GM19397 (cell line): ENCODE measurements around the gene G6PC1.
"Not testable (repeated sequence)": the region's sequence is repeated elsewhere in the genome, so short reads cannot be mapped to it uniquely, and the experiment has no call there.

Experiments
- ATAC-seq: cut with Tn5 transposase; IDR thresholded peaks from one replicate; pipeline ENCODE4 v1.9.1; 2021; ENCODE audit warnings: mild to moderate bottlenecking, moderate library complexity; ENCODE audit not compliant: unreplicated experiment

The G6PC1 gene

GRCh38 chr17:42899981-42900380 lies 618 bp upstream of the G6PC1 start:
- ATAC-seq = not testable (repeated sequence)

GRCh38 chr17:42901535-42902229 lies 1.1 kb downstream of the G6PC1 start:
- ATAC-seq = no peak

- no peak for ATAC-seq
These were observed 3.5 kb downstream of the G6PC1 start for GRCh38 chr17:42904110-42904469.

- no peak for ATAC-seq
These were observed 6.3 kb downstream of the G6PC1 start for GRCh38 chr17:42906772-42907446.

- ATAC-seq = no peak
These were observed 8.5 kb downstream of the G6PC1 start for GRCh38 chr17:42908872-42909700.

- no peak for ATAC-seq
These were observed 12.9 kb downstream of the G6PC1 start for GRCh38 chr17:42913522-42913921.

GRCh38 chr17:42913981-42914617 lies 13.5 kb downstream of the G6PC1 start:
- no peak for ATAC-seq

- not testable (repeated sequence) for ATAC-seq
These were observed 14.7 kb downstream of the G6PC1 start for GRCh38 chr17:42915288-42915687.

- not testable (repeated sequence) for ATAC-seq
These were observed 16.0 kb downstream of the G6PC1 start for GRCh38 chr17:42916388-42917235.

- ATAC-seq = no peak
These were observed 16.6 kb downstream of the G6PC1 start for GRCh38 chr17:42917236-42917603.

- ATAC-seq = no peak
These were observed 18.4 kb downstream of the G6PC1 start for GRCh38 chr17:42918902-42919521.

- not testable (repeated sequence) for ATAC-seq
These were observed 19.0 kb downstream of the G6PC1 start for GRCh38 chr17:42919522-42920077.

GRCh38 chr17:42920106-42920900 lies 19.7 kb downstream of the G6PC1 start:
- no peak for ATAC-seq

GRCh38 chr17:42920922-42921321 lies 20.3 kb downstream of the G6PC1 start:
- no peak for ATAC-seq

GRCh38 chr17:42922294-42922693 lies 21.7 kb downstream of the G6PC1 start:
- ATAC-seq = no peak

- not testable (repeated sequence) for ATAC-seq
These were observed 22.9 kb downstream of the G6PC1 start for GRCh38 chr17:42923472-42923871.

- no peak for ATAC-seq
These were observed 24.3 kb downstream of the G6PC1 start for GRCh38 chr17:42924891-42925290.

- ATAC-seq = peak; percentile 50
These were observed 28.3 kb downstream of the G6PC1 start for GRCh38 chr17:42928714-42929496.
